ENCODE results near the gene CALHM5.

- TF ChIP-seq CTCF (IDR thresholded peaks at IDR 0.05) = no peak
- no peak for TF ChIP-seq POLR2A (IDR thresholded peaks at IDR 0.05)
Observed at GRCh38 chr6:116485559-116486184, 25.8 kb upstream of the CALHM5 start.
